ENCODE measurements around the gene ECE2.
"Not testable (repeated sequence)": the region's sequence is repeated elsewhere in the genome, so short reads cannot be mapped to it uniquely, and the experiment has no call there.

Gene ECE2

DNA sequence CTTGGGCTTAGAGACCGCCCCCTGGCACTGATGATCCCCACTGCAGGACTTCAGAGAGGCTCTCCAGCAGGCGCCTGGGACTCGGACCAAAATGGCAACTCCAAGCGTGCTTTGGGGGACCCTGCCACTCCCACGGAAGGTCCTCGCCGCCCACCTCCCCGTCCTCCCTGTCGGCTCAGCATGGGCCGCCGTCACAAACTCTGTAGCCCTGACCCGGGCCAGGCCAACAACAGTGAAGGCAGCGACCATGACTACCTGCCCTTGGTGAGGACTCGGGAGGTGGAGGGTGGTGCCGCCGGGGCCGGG lies 34.7 kb upstream of the ECE2 start:
- no peak for DNase-seq

DNA sequence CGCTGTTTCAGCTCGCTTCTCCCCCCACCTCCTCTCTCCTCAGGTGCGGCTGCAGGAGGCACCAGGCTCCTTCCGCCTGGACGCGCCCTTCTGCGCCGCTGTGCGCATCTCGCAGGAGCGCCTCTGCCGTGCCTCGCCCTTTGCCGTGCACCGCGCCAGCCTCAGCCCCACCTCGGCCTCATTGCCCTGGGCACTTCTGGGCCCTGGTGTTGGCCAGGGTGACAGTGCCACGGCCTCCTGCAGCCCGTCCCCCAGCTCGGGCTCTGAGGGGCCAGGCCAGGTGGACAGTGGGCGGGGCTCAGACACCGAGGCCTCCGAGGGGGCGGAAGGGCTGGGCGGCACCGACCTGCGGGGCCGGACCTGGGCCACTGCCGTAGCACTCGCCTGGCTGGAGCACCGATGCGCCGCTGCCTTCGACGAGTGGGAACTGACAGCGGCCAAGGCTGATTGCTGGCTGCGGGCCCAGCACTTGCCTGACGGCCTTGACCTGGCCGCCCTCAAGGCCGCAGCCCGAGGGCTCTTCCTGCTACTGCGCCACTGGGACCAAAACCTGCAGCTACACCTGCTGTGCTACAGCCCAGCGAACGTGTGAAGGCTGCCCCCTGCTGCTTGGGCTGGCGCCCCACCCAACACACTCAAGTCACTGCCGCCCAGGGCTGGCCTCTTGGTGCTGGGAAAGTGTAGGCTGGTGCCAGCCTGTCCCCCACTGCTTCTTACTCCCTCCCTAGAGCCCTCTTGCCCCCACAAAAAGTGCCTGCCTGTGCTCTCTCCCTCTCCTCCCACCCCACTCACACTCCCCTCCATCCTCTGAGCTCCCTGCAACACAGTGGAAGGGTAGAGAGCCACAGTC lies 34.1 kb upstream of the ECE2 start:
- no peak for DNase-seq

DNA sequence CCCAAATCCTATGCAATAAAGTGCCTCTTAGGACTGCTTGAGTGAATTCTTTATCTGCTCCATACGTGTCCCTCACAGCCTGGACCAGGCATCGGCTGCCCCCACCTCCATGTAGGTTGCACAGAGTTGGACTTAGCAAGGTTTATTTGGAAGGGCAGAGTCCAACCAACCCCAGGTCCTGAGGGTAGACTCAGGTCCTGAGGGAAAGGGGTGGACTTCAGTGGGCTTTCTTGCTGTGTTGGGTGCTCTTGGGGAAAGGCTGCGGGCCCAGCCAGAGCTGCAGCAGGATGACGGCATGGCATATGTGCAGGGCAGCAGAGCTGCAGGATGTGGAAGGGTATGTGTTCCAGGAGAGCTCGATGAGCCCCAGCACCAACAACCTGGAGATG lies 33.5 kb upstream of the ECE2 start:
- no peak for DNase-seq

DNA sequence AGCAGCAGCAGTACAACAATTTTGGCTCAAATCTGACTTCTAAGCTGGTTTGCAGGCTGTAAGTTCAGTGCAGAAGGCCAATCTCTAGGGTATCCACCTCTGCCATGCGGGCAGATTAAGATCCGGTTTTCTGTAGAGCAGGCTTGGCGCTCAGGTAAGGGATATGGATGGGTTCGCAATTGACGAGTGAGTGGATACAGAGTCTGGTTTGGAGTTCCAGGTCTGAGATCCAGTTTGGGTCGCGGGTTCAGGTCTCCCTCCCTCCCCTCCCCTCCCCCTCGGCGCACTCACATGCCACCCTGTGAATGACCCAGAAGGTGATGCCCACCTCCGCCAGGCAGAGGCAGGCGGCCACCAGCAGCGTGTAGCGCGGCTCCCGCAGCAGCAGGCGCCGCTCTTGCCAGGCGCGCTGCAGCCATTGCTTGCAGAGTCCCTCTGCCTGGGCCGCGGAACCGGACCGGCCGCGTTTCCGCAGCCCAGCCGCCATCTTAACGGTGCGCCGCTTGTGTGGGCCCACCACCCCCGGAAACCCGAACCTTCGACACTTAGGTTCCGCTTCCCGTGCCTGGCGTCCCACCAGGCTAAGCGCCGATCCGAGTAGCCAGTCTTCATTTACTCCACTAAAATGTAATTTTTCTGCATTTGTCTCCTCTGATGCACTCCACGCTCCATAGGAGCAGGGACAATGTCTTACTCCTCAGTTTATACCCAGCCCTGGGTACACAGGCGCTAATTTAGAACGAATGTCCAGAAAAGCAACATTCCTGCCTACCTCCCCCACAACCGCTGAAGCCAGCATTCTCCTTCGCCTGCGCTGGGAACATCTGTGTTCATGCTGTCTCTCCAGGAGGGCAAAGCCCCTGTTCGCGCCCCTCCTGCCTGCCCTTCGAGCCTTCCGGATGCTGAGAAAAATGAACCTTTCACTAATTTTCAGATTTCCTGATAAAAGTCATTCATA lies 27.1 kb upstream of the ECE2 start, which contains the start of gene ALG3:
ALG3 (minus strand) TSS at position 509 of the 958 bp plus-strand sequence; CDS start at position 487, 22 bp downstream.
- DNase-seq = peak; percentile 83 to 84

DNA sequence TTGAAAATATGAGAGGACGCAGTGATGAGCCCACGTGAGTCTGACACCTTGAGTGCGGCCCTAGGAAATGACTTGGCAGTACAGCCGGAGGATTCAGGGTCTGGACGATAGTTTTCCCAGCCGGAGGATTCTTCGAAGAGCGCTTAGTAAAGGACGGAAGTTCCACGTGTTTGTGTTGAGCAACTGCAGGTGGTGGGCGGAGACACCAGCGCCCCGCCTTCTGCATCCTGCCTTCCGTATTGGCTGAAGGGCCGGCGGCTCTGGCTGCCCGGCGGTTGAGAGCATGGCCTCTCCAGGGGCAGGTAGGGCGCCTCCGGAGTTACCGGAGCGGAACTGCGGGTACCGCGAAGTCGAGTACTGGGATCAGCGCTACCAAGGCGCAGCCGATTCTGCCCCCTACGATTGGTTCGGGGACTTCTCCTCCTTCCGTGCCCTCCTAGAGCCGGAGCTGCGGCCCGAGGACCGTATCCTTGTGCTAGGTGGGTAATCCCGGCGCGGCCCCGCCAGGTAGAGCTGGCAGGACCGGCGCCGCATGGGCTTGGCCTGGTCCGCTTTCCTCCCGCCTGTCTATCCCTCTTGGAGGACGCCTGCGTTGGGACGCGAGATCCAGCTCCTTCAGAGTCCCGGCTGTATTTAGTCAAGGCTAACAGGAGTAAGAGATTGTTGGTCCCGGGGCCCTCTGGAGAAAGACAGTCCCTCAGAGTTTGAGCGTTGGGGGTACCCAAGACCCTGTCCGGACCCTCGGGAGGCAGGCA lies 26.2 kb upstream of the ECE2 start, which contains the start of gene EEF1AKMT4:
EEF1AKMT4 (plus strand) TSS at position 261 of the 755 bp plus-strand sequence; CDS start at position 284, 23 bp downstream.
- DNase-seq = peak; percentile 95 to 96

DNA sequence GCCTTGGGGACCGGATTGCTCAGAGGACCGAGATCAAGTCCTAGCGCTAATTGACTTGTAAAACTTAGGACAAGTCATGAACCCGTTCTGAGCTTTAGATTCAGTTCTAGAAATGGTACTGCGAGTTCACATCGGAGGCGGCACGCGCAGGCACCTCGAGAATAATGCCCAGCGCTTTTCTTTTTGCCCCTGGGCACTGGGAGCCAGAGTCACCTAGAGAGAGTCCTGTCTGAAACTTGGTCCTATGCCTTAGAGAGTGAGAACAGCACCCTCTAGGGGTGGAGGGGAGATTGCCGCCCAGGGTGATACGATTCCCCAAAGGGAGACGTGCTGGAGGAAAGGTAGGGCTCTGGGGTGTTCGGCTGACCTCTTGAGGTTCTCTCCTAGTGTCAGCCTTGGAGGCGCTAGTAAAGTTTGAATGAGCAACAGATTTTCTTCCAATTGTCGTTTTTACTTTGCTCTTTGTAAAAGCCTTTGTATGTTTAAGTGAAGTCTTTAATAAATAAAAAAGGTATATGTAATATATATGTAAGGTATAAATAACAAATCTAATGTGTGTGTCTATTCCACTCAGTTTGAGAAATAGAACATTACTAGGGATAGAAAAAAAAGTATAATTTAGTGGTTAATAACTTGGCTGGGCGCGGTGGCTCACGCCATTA lies 25.5 kb upstream of the ECE2 start:
- peak; percentile 90 to 93 for DNase-seq

DNA sequence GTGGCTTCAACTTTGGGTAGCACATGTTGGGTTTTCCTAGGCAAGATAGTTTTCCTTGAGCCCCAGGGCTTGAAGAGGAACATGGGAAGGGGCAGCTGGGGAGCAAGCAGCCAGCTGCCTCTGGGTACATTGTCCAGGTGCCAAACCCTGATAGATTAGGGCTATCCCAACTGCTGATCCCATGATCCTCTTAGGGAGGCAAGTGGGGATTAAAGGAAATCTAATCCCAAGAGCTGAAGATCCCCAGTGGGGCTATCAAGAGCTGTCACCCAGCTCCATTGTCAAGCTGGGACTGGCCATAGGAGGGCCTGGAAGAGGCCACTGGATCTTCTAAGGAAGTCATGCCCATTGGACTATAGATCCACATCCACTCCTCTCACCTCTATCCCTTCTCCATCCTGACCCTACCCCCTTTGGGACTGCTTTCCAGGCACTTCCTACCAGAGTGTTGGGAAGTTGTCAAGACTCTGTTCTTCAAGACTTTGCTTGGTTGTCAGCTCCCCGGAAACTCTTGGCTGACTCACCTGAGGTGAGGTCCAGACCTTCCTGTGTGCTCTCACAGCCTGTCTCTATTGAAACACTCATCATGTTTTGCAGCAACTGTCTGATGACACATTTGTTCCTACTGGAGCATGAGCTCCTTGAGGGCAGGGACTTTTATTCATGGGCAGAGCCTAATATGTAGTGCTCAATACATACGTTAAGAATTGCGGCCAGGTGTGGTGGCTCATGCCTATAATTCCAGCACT lies 20.4 kb upstream of the ECE2 start:
- no peak for DNase-seq

DNA sequence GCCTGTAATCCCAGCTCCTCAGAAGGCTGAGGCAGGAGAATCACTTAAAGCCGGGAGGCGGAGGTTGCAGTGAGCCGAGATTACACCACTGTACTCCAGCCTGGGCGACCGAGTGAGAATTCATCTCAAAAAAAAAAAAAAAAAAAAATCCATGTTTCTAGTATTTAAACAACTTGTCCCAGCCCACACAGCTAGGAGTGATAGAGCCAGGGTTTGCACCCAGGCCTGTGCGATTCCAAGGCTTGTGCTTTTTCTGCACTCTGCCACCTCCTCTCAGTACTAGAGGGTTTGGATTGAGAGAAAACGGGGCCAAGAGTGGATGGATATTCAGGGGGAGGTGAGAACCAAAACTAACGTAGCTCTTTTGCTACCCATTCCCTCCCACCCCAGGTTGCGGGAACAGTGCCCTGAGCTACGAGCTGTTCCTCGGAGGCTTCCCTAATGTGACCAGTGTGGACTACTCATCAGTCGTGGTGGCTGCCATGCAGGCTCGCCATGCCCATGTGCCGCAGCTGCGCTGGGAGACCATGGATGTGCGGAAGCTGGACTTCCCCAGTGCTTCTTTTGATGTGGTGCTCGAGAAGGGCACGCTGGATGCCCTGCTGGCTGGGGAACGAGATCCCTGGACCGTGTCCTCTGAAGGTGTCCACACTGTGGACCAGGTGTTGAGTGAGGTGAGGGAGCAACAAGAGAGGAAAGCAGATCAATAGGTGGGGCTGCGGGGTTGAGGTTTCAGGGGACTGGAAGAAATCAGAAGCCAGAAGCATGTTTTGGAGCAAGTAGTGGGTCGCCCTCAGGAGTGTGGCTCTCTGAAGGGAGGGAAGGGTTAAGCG lies 18.5 kb upstream of the ECE2 start:
- DNase-seq = no peak

DNA sequence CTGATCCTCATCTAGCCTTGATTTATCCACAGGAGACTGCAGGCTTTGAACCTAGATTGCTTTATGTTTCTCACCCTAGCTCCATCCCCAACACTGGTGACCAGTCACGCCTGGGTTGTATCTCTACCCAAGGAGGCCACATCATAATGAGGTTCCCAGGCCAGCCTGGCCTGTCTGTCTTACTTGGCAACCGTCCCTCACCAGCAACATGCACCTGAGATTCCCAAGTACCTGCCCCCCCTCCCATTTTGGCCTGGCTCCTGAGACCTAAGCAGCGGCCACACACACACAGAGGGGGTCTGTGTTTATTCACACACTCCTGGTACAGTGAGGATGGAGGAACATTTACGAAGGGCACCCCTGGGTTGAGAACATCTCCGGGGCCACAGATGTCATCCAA lies 16.9 kb upstream of the ECE2 start:
- DNase-seq = no peak

DNA sequence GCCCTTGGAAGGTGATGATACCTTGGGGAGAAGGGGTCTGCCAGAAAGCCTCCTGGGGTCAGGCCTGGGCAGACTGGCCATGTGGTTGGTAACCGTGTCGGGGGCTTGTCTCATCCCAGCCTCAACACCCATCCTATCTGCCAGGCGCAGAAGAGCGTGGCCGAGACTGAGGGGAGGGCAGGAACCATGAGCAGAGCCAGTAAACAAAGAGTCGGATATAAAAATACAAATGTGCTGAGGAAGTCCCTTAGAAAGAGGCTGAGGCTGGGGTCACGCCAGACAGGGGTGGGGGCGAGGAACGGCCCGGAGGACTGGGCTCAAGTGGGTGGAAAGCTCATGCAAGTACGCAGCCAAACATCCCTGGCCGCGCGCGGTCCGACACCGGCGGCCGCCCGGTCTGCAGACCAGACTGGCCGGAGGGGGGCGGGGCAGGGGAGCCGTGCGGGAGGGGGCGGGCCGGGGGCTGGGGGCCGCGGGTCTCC lies 16.4 kb upstream of the ECE2 start:
- DNase-seq = no peak

DNA sequence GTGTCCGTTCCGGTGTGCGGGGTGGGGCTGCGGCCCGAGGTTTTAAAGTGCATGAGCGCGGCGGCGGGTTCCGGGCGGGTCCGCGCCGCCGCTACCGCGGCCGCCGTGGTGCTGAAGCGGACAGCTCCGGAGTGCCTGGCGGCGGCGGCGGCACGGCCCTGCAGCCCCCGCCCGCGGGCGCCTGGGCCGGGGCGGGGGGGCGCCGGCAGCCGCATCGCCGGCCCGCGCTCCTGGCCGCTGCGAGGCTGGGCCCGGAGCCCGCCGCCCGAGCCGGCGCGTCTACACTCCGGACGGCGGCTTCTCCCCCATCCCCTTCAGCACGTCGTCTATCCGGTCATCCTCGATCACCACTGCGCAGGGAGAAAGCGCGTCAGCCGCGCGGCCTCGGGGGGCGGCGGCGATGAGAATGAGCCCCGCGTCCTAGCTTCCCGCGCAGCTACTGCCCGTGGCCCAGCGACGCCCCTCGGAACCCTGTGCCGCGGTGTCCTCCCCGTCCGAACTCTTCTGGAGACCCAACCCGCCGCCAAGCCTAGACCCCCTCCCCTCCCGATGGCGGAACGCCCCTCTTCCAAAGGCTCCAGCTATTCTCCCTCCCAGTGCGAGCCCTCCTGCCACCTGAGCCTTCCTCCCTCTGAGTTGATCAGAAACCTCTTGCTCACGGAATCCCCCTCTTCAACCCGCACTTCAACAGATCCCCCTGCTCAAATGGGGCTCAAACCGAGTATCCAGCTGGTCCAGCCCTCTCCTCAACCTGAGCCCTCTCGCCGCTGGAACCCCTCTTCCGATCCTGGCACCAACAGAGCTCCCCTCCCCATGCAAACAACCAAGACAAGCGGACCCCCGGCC lies 15.7 kb upstream of the ECE2 start:
- no peak for DNase-seq

DNA sequence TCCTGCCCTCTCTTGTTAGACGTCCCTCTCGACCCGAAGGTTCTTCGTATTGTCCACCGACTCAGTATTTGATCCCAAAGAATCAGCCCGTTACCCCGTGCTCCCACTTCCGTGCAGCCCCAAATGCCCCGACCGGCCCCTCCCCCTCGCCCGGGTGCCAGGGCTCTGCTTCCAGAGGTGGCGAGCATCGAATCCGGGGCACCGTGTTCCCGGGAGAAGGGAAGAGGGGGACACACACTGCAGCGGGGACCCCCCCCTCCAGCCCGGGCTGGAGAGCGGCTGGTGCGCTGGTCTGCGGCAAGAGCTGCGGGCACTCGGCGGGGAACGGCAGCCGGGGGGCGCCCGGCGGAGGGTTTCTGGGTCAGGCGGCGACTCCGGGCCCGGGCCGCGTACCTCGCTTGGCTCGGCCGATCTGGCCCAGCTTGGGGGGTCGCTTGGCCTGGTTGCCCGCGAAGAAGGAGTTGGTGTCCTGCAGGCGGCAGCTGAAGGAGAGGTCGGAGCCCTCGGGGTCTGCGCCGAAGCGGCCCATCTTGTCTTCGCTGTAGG lies 15.0 kb upstream of the ECE2 start:
- DNase-seq = no peak

DNA sequence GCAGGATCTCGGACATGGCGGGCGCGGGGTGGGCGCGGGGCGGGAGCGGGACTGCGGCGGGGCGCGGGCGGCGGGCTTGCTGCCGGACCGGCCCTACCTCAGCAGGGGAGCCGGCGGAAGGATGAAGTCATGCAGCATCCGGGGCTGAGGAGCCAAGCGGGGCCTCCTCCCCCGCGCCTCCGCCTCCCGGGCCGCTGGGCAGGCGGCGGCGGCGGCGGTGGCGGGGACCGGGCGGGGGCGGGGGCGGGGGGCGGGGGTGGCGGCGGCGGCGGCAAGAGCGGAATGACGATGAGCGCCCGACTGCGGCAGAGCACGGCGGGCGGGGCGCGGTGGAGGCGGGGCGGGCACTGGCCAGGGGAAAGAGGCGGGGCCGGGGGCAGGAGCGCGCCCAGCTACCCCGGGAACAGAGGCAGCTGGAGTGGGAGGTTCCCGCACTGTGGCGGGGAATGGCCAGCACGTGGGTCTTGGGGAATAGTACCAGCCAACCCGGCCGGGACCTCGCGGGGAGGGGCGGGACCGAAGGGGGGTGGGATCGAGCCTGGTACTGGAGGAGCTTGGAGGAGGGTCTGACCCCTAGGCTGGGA lies 14.5 kb upstream of the ECE2 start, which contains the start of gene CAMK2N2:
CAMK2N2 (minus strand) TSS at position 284 of the 584 bp plus-strand sequence; CDS start at position 16, 268 bp downstream.
- DNase-seq = peak; percentile 34 to 39

DNA sequence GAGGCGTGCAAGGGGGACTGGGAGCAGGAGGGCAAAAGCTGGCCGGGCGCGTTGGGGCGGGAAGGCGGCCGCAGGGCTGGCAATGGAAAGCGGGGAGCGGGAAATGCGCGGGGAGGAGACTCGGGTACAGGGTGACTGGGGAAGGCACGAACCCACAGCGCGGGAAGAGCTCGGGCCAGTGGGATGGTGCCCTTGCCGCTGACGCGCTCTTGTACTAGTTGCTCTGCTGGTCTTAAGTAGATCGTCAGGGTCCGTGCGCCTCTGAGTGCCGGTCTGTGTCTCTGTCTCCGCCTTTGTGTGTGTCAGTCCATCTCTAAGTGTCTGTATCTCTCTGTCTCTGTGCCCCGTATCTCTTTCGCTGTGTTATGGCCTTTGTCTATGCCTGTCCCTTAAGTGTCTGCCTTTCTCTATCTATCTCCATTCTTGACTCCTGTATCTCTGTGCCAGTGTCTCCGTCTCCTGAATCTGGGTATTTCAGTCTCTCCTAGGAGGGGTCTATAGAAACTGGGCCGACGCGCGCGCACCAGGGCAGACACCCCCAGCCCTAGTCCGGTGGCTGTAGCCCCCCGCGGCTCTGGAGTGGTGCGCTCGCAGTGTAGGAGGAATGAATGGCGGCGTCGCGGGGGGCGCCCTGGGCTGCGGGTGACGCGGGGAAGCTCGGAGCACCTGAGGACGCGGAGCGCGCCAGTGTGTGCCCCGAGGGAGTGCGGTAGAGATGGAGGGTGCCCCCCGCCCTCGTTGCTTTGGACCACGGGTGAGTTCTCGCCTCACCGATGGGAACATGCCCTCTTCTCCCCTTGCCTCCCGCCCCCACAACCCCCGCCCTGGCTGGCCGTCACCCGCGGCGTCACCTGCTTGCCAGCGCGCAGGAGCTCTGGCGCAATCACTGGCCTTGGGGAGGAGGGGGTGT lies 13.7 kb upstream of the ECE2 start:
- DNase-seq = peak; percentile 38 to 46

DNA sequence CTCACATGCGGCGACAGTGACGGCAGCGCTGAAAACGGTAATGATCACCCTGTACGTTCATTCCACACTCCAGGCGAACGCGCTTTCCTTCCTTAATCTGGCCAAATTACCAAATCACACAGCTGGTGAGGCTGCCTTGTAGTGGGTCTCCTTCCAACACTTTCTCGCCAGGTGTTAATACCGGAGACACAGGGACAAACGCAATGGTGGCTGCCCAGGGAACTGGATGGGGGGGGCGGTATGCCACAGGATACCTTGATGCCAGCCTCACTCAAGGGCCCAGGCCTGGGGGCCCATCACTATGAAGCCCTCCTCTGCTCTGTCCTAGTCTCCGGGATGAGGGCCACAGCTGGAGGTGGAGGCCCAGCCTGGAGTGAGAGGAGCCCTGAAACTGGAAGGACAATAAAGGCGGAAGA lies 13.1 kb upstream of the ECE2 start:
- DNase-seq = no peak

DNA sequence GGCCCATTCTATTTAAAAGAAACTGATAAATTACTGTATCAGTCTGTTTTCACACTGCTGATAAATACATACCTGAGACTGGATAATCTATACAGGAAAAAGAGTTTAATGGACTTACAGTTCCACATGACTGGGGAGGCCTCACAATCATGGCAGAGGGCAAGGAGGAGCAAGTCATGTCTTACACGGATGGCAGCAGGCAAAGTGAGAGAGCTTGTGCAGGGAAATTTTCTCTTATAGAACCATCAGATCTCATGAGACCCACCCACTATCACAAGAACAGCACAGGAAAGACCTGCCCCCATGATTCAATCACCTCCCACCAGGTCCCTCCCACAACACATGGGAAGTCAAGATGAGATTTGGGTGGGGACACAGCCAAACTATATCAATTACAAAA lies 8.6 kb upstream of the ECE2 start:
- not testable (repeated sequence) for DNase-seq

DNA sequence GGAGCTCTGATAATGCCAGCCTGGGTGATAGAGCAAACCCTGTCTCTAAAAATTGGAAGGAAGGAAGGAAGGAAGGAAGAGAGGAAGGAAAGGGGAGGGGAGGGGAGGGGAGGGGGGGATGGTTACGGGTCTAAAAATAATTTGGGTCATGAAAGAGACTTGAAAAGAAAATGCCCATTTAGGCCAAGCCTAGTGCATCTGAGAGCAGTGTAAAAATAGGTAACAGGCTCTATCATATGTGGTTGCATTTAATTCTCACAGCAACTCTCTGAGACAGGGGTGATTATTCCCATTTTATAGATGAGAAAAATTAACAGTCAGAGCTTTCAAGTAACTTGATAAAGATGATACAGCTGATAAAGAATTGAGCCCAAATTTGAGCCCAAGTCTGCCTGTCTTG lies 3.6 kb upstream of the ECE2 start:
- DNase-seq = no peak

DNA sequence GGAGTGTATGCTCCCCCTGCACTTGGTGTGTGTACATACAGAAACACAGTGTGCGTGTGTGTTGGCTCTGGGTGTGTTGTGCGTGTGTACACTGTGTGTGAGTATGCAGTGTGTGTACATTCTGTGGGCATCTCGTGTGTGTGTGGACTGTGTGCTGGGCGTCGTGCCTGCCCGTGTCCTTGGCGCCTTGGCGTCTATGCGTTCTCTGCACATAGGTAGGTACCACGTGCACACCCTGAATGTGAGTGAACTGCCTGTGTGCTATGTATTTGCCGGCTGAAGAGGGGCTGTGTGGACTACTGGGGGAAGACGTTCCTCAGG lies 481 bp upstream of the ECE2 start:
- DNase-seq = no peak

All from activated CD4-positive, alpha-beta T cell treated with anti-CD3 and anti-CD28 coated beads, Interleukin-2, amount 50 U/mL, for 4 hours (primary cell).